CD4-positive, CD25-positive, alpha-beta regulatory T cell (primary cell): ENCODE measurements around the gene CDIP1. TPM values are rescaled to one million over a fixed set of nuclear protein-coding genes. Genes with fewer than 3 reads are reported as not detected.
"Not testable (repeated sequence)": the region's sequence is repeated elsewhere in the genome, so short reads cannot be mapped to it uniquely, and the experiment has no call there.

ENCODE experiments used
- ATAC-seq, 2 donors: fragments of 150-1000 bp; cut with Tn5 transposase; one replicate each; pipeline ENCODE4 v1.10.0; 2021; ENCODE audit warnings: low read depth in 2 of 2, moderate number of reproducible peaks in 2 of 2, moderate library complexity in 1 of 2
- DNase-seq, 3 donors: peaks; one replicate each; pipeline versions ENCODE4 v3.0.0 to v3.0.0-alpha.2; 2012 to 2022; ENCODE audit warnings: mixed read lengths in 1 of 3
- H3K27ac ChIP-seq: one replicate; pipeline ENCODE4 v1.7.0; 2013; ENCODE audit warnings: mild to moderate bottlenecking, low read length; ENCODE audit not compliant: insufficient read depth, poor library complexity, severe bottlenecking
- H3K27me3 ChIP-seq: one replicate; pipeline ENCODE4 v1.7.0; 2013; ENCODE audit warnings: low read length; ENCODE audit not compliant: control insufficient read depth, insufficient read depth
- H3K36me3 ChIP-seq: one replicate; pipeline ENCODE4 v1.7.0; 2013; ENCODE audit warnings: mild to moderate bottlenecking, low read length, moderate library complexity; ENCODE audit not compliant: control insufficient read depth, insufficient read depth
- H3K4me1 ChIP-seq: 2 replicates; pipeline ENCODE4 v1.7.0; 2013; ENCODE audit warnings: mild to moderate bottlenecking, low read length; ENCODE audit not compliant: insufficient read depth, control insufficient read depth, poor library complexity, severe bottlenecking
- H3K4me3 ChIP-seq: one replicate; pipeline ENCODE4 v1.7.0; 2013; ENCODE audit warnings: low read depth, mild to moderate bottlenecking, low read length, moderate library complexity
- H3K9me3 ChIP-seq, 2 experiments: 1 replicate in 1 of 2; 2 replicates in 1 of 2; pipeline ENCODE4 v1.7.0; 2013; ENCODE audit warnings: low read length in 2 of 2, mild to moderate bottlenecking in 1 of 2, moderate library complexity in 1 of 2; ENCODE audit not compliant: control insufficient read depth in 2 of 2
- H3K27ac Mint-ChIP-seq, 3 donors: one replicate each; pipeline ENCODE4 v1.8.0; 2020 to 2022; ENCODE audit warnings: mild to moderate bottlenecking in 3 of 3, mixed read lengths in 3 of 3, moderate library complexity in 2 of 3
- H3K27me3 Mint-ChIP-seq: one replicate; pipeline ENCODE4 v1.8.0; 2022; ENCODE audit warnings: mild to moderate bottlenecking, mixed read lengths
- H3K36me3 Mint-ChIP-seq: one replicate; pipeline ENCODE4 v1.8.0; 2020; ENCODE audit warnings: mixed read lengths
- H3K4me1 Mint-ChIP-seq, 4 donors: one replicate each; pipeline ENCODE4 v1.8.0; 2020 to 2022; ENCODE audit warnings: mixed read lengths in 4 of 4, mild to moderate bottlenecking in 1 of 4
- H3K4me3 Mint-ChIP-seq, 4 donors: one replicate each; pipeline ENCODE4 v1.8.0; 2020 to 2022; ENCODE audit warnings: mild to moderate bottlenecking in 4 of 4, mixed read lengths in 4 of 4, moderate library complexity in 3 of 4
- H3K9me3 Mint-ChIP-seq, 7 donors: one replicate each; pipeline ENCODE4 v1.8.0; 2020 to 2022; ENCODE audit warnings: mixed read lengths in 7 of 7, mild to moderate bottlenecking in 3 of 7, moderate library complexity in 2 of 7
- polyA plus RNA-seq, 4 donors: library from polyadenylated mRNA; unstranded; fragments of 300-500 nt; fragmentation: Illumina TruSeq; gene quantifications; one replicate each; pipeline ENCODE4 v1.2.3, GENCODE V29; 2021
- total RNA-seq: library from RNA; stranded (reverse); gene quantifications from one replicate; pipeline ENCODE4 v1.2.3, GENCODE V29; 2022

Gene CDIP1
- total and polyA plus RNA-seq, 5 donors from 2014 or later = 16.4 to 29.8 (median 21.4) TPM

- H3K27ac ChIP-seq, H3K4me1 Mint-ChIP-seq, H3K27me3 Mint-ChIP-seq, H3K4me1 ChIP-seq, H3K4me3 Mint-ChIP-seq, H3K4me3 ChIP-seq, H3K9me3 Mint-ChIP-seq, ATAC-seq, DNase-seq, H3K36me3 ChIP-seq, H3K27me3 ChIP-seq, H3K9me3 ChIP-seq, H3K36me3 Mint-ChIP-seq, H3K27ac Mint-ChIP-seq: not testable (repeated sequence)
These were observed 35.4 kb upstream of the CDIP1 start for GRCh38 chr16:4573926-4574325.

- Histone ChIP-seq H3K9me3 (no peaks in the 10 kb centered on the region), H3K4me3 (no peak overlapping the region), H3K27me3 (no peaks in the 10 kb centered on the region), H3K4me1 (no peaks in the 10 kb centered on the region), H3K36me3 (no peaks in the 10 kb centered on the region), H3K27ac (no peak overlapping the region)
- DNase-seq (no peak), ATAC-seq (no peak)
- Mint-ChIP-seq H3K36me3 (no peaks in the 10 kb centered on the region), H3K4me3 (no peak overlapping the region), H3K27me3 (peaks cover 5% of the 10 kb centered on the region), H3K4me1 (no peaks in the 10 kb centered on the region), H3K9me3 (no peaks in the 10 kb centered on the region), H3K27ac (no peak overlapping the region)
These were observed 34.1 kb upstream of the CDIP1 start for GRCh38 chr16:4572715-4573114.

GRCh38 chr16:4570688-4571321 lies 32.2 kb upstream of the CDIP1 start:
- DNase-seq (no peak), ATAC-seq (no peak)
- H3K4me3 Mint-ChIP-seq = no peak overlapping the region
- H3K4me1 ChIP-seq = no peaks in the 10 kb centered on the region
- no peak overlapping the region for H3K27ac ChIP-seq
- no peaks in the 10 kb centered on the region for H3K9me3 Mint-ChIP-seq
- no peak overlapping the region for H3K27ac Mint-ChIP-seq
- no peaks in the 10 kb centered on the region for H3K27me3 ChIP-seq
- H3K4me1 Mint-ChIP-seq = peaks cover 0 to 9% (median under 1%) of the 10 kb centered on the region in 4 donors
- H3K9me3 ChIP-seq = no peaks in the 10 kb centered on the region
- H3K36me3 ChIP-seq = no peaks in the 10 kb centered on the region
- H3K36me3 Mint-ChIP-seq = no peaks in the 10 kb centered on the region
- peaks cover 16% of the 10 kb centered on the region for H3K27me3 Mint-ChIP-seq
- no peak overlapping the region for H3K4me3 ChIP-seq

- H3K4me3 Mint-ChIP-seq = no peak overlapping the region
- H3K27me3 Mint-ChIP-seq = peaks cover 16% of the 10 kb centered on the region
- Histone ChIP-seq H3K4me1 (no peaks in the 10 kb centered on the region), H3K27me3 (no peaks in the 10 kb centered on the region), H3K4me3 (no peak overlapping the region), H3K9me3 (no peaks in the 10 kb centered on the region), H3K27ac (no peak overlapping the region), H3K36me3 (no peaks in the 10 kb centered on the region)
- ATAC-seq (no peak), DNase-seq (peak in 1 of 3 donors; percentile 16)
- H3K27ac Mint-ChIP-seq = peak overlapping the region in 1 of 3 donors; percentile 25
- H3K36me3 Mint-ChIP-seq = no peaks in the 10 kb centered on the region
- H3K4me1 Mint-ChIP-seq = peaks cover 0 to 9% (median under 1%) of the 10 kb centered on the region in 4 donors
- H3K9me3 Mint-ChIP-seq = no peaks in the 10 kb centered on the region
These were observed 31.5 kb upstream of the CDIP1 start for GRCh38 chr16:4570086-4570485.

DNA sequence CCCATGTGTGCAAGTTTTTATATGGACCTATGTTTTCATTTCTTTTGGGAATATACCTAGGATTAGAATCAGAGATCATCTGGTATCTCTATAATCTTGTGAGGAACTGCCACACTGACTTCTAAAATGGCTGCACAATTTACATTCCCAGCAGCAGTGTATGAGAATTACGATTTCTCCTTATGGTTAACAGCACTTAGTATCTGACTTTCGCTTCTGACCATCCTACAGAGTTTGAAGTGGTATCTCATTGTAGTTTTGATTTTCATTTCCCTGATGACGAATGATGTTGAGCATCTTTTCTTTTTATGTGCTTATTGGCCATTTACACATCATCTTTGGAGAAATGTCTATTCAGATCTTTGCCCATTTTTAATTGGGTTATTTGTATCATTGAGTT lies 27.6 kb upstream of the CDIP1 start:
- no peaks in the 10 kb centered on the region for H3K4me1 ChIP-seq
- DNase-seq = no peak
- no peak for ATAC-seq
- Mint-ChIP-seq H3K27me3 (peaks cover 10% of the 10 kb centered on the region), H3K9me3 (peaks cover 0 to 1% (median 0%) of the 10 kb centered on the region in 7 donors), H3K4me3 (no peak overlapping the region), H3K27ac (peak overlapping the region in 1 of 3 donors; percentile 6), H3K4me1 (peaks cover 0 to 9% (median under 1%) of the 10 kb centered on the region in 4 donors), H3K36me3 (no peaks in the 10 kb centered on the region)
- no peak overlapping the region for H3K4me3 ChIP-seq
- no peaks in the 10 kb centered on the region for H3K27me3 ChIP-seq
- no peaks in the 10 kb centered on the region for H3K36me3 ChIP-seq
- H3K9me3 ChIP-seq = no peaks in the 10 kb centered on the region
- no peak overlapping the region for H3K27ac ChIP-seq

GRCh38 chr16:4564661-4565267 lies 26.2 kb upstream of the CDIP1 start:
- DNase-seq (no peak), ATAC-seq (no peak)
- Histone ChIP-seq H3K4me1 (no peaks in the 10 kb centered on the region), H3K27me3 (no peaks in the 10 kb centered on the region), H3K9me3 (no peaks in the 10 kb centered on the region), H3K4me3 (no peak overlapping the region), H3K27ac (no peak overlapping the region), H3K36me3 (no peaks in the 10 kb centered on the region)
- peaks cover 14% of the 10 kb centered on the region for H3K27me3 Mint-ChIP-seq
- H3K36me3 Mint-ChIP-seq = no peaks in the 10 kb centered on the region
- H3K9me3 Mint-ChIP-seq = peaks cover 0 to 1% (median 0%) of the 10 kb centered on the region in 7 donors
- H3K4me1 Mint-ChIP-seq = peaks cover 0 to 9% (median under 1%) of the 10 kb centered on the region in 4 donors
- no peak overlapping the region for H3K27ac Mint-ChIP-seq
- H3K4me3 Mint-ChIP-seq = no peak overlapping the region

DNA sequence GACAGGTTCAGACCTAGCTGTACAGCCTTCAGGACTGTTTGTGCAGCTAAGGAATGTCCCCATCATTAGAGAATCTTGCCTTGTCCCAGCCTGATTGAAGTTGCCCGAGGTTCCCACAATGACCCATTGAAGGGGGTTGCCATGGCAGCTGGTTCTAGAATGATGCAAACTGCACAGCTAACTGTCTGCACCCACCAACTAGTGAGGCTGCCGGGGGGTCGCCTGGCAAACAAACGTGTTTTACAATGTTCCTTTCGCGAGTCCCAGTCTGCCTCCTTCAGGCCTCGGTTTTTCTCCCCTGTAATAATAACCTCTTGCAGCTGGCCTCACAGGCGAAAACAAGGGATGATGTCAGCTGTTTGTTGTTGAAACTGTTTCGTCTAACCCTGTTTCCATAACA lies 23.0 kb upstream of the CDIP1 start:
- Histone ChIP-seq H3K36me3 (no peaks in the 10 kb centered on the region), H3K27me3 (no peaks in the 10 kb centered on the region), H3K4me3 (no peak overlapping the region), H3K9me3 (no peaks in the 10 kb centered on the region), H3K27ac (no peak overlapping the region), H3K4me1 (no peaks in the 10 kb centered on the region)
- ATAC-seq (no peak), DNase-seq (no peak)
- Mint-ChIP-seq H3K9me3 (peaks cover 0 to 1% (median 0%) of the 10 kb centered on the region in 7 donors), H3K27me3 (peaks cover 9% of the 10 kb centered on the region), H3K36me3 (no peaks in the 10 kb centered on the region), H3K4me1 (peaks cover 0 to 5% (median under 1%) of the 10 kb centered on the region in 4 donors), H3K4me3 (no peak overlapping the region), H3K27ac (no peak overlapping the region)

GRCh38 chr16:4557973-4558372 lies 19.4 kb upstream of the CDIP1 start:
- Histone ChIP-seq H3K27me3 (no peaks in the 10 kb centered on the region), H3K36me3 (no peaks in the 10 kb centered on the region), H3K9me3 (no peaks in the 10 kb centered on the region), H3K27ac (no peak overlapping the region), H3K4me3 (no peak overlapping the region), H3K4me1 (no peaks in the 10 kb centered on the region)
- no peak for DNase-seq
- ATAC-seq = no peak
- Mint-ChIP-seq H3K36me3 (no peaks in the 10 kb centered on the region), H3K4me3 (no peak overlapping the region), H3K27me3 (peaks cover 11% of the 10 kb centered on the region), H3K9me3 (no peaks in the 10 kb centered on the region), H3K4me1 (no peaks in the 10 kb centered on the region), H3K27ac (no peak overlapping the region)
